OCI-LY7 (cell line): Measurements from ENCODE around the gene CEP104.

Experiments used
- EZH2phosphoT487 ChIP-seq: fragments of 200-600 bp; sonication (generic); IDR thresholded peaks from 2 replicates; pipeline ENCODE4 v1.6.1; 2018; ENCODE audit warnings: low read depth, borderline replicate concordance, mild to moderate bottlenecking, mixed run types, antibody characterized with exemption, low read length, moderate library complexity, mixed read lengths
- TF ChIP-seq, protein P1 (sequence below): fragments of 200-600 bp; sonication (generic); conservative IDR thresholded peaks from 2 replicates; pipeline ENCODE4 v1.5.1; 2014; ENCODE audit warnings: mild to moderate bottlenecking, antibody characterized with exemption, low read length, moderate library complexity, mixed read lengths

DNA sequence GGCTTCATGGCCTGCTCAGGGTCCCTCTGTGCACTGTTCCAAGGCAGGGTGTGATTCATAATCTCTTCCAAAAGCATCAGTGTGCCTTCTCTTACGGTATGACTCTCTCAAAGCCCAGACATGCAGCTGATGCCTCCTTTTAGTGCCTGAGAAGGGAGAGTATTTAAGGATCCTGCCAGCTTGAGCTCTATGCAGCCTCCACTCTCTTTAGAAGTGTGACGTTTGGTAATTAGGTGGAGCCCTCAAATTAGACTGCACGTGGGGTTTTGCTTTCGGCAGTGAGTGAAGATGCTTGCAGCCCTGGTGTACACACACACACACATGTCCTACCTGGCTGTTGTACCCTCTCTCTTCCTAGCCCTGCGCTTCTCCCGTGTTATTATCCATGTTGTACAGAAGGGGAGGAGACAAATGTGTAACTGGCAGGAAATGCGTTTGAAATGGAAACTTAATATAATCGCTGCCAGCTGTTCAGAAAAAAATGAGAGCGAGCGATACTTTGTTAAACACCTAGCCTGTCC, 45.6 kb upstream of the CEP104 start:
- TF ChIP-seq, protein P1, sequence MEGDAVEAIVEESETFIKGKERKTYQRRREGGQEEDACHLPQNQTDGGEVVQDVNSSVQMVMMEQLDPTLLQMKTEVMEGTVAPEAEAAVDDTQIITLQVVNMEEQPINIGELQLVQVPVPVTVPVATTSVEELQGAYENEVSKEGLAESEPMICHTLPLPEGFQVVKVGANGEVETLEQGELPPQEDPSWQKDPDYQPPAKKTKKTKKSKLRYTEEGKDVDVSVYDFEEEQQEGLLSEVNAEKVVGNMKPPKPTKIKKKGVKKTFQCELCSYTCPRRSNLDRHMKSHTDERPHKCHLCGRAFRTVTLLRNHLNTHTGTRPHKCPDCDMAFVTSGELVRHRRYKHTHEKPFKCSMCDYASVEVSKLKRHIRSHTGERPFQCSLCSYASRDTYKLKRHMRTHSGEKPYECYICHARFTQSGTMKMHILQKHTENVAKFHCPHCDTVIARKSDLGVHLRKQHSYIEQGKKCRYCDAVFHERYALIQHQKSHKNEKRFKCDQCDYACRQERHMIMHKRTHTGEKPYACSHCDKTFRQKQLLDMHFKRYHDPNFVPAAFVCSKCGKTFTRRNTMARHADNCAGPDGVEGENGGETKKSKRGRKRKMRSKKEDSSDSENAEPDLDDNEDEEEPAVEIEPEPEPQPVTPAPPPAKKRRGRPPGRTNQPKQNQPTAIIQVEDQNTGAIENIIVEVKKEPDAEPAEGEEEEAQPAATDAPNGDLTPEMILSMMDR, result no peak
- no peak for TF ChIP-seq EZH2phosphoT487
